C4-2B (cell line): ENCODE measurements around the gene PAAF1.

ENCODE experiments used
- H3K27ac ChIP-seq: fragments of 450-650 bp; 2 replicates; pipeline ENCODE4 v1.5.1; 2017
- ZFX ChIP-seq: fragments of 450-650 bp; IDR thresholded peaks from 2 replicates; pipeline ENCODE4 v1.6.1; 2017
- TF ChIP-seq, protein P1 (sequence below): fragments of 450-650 bp; conservative IDR thresholded peaks from 2 replicates; pipeline ENCODE4 v1.5.1; 2017; ENCODE audit warnings: mild to moderate bottlenecking

PAAF1 gene

DNA sequence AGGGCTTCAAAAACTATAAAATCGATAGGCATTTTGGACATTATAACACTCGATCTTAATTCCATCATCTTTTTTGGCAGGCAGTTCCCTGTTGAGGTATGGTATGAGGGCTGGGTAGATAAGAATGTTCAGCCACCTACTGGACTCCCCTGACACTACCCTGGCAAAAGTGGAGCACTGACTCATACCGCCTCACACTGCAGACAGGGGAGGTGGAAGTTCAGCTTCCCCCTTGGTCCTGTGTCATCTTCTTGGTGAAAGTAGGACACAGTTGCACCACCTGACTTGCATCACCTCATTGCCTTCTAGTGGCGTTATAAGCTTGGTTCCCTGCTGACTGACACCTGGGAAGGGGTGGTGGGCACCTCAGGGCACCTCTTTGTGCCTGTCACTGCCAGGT lies 30.4 kb downstream of the PAAF1 start:
- no peak for TF ChIP-seq ZFX
- no peak overlapping the region for H3K27ac ChIP-seq

DNA sequence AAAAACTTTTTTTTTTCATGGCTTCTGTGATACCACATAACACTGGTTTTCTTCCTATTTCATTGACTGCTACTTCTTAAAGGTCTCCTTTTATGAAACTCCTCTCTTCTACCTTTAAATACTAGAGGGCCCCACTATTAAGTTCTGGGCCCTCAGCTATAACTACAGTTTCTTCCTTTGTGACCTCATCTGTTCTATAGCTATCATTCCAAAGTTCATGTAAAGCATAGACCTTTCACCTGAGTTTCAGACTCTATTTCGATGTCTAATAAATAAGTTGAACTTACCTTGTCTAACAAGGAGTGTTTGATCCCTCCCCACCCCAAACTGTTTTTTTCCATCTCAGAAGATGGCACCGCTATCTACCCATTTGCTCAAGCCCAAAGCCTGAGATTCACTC lies 35.2 kb downstream of the PAAF1 start:
- no peak overlapping the region for H3K27ac ChIP-seq
- TF ChIP-seq ZFX: no peak
- TF ChIP-seq, protein P1, sequence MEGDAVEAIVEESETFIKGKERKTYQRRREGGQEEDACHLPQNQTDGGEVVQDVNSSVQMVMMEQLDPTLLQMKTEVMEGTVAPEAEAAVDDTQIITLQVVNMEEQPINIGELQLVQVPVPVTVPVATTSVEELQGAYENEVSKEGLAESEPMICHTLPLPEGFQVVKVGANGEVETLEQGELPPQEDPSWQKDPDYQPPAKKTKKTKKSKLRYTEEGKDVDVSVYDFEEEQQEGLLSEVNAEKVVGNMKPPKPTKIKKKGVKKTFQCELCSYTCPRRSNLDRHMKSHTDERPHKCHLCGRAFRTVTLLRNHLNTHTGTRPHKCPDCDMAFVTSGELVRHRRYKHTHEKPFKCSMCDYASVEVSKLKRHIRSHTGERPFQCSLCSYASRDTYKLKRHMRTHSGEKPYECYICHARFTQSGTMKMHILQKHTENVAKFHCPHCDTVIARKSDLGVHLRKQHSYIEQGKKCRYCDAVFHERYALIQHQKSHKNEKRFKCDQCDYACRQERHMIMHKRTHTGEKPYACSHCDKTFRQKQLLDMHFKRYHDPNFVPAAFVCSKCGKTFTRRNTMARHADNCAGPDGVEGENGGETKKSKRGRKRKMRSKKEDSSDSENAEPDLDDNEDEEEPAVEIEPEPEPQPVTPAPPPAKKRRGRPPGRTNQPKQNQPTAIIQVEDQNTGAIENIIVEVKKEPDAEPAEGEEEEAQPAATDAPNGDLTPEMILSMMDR: no peak

DNA sequence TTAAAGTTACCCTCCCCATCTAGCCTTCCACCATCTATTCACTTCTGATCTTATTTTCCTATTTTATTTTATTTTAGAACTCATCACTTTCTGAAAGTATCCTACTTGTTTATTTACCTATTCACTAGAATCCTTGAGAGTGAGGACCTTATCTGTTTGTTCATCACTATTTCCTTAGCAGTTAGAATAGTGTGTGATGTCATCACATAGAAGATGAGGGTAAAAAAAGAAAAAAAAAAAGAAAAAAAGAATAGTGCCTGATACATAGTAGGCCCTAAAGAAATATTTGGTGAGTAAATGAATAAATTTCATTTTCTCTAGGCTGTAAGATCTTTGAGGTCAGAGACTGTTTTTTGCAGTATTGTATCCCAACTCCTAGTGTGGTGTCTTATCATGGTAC lies 36.7 kb downstream of the PAAF1 start:
- no peak overlapping the region for H3K27ac ChIP-seq
- TF ChIP-seq, protein P1: no peak
- no peak for TF ChIP-seq ZFX

DNA sequence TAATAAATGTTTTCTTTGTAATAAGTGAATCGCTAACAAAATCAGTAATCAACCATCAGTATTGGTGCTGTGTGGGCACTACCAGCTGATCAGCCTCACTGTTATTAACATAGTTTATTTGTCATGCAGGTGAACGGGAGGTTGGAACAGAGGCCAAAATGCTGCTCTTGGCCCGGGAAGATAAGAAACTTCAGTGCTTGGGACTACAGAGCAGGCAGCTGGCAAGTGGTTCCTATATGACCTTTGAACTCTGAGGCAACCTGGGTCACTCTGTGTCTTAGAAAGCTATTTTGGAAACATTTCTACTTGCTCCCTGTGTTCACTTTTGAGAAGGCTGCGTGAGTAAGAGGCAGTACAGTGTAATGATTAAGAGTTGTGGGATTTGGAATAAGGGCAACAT lies 37.5 kb downstream of the PAAF1 start:
- TF ChIP-seq ZFX: no peak
- TF ChIP-seq, protein P1: no peak
- H3K27ac ChIP-seq: no peak overlapping the region

DNA sequence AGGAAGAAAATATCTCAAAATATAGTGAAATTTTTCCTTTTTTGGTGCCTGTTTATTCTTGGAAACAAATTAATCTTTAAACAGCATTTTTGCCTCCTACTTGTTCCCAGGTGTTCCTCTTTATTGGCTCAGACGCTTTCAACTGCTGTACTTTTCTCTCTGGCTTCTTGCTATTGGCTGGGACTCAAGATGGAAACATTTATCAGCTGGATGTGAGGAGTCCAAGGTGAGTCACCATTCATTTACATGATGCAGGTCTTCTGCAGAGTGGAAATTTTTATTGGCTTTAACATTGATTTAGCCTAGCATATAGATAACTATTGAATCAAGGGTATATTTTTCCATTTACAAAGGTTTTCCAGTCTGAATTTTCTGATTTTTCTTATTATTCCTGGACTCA lies 39.6 kb downstream of the PAAF1 start:
- no peak for TF ChIP-seq ZFX
- TF ChIP-seq, protein P1: no peak
- H3K27ac ChIP-seq: no peak overlapping the region

DNA sequence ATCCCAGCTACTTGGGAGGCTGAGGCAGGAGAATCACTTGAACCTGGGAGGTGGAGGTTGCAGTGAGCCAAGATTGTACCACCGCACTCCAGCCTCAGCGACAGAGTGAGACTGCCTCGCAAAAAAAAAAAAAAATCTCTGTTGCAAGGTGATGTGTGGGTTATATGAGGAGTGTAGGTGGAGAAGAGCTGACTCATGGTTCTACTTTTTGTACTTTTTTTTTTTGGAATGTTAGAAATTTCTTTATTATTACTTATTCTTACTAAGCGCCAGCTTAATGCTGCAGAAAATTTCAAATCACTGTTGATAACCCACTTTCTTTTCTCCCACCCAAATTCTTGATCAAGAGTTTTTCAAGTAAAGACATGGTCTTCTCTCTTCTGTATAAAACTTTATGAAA lies 44.4 kb downstream of the PAAF1 start:
- TF ChIP-seq ZFX: no peak
- TF ChIP-seq, protein P1: no peak
- no peak overlapping the region for H3K27ac ChIP-seq

DNA sequence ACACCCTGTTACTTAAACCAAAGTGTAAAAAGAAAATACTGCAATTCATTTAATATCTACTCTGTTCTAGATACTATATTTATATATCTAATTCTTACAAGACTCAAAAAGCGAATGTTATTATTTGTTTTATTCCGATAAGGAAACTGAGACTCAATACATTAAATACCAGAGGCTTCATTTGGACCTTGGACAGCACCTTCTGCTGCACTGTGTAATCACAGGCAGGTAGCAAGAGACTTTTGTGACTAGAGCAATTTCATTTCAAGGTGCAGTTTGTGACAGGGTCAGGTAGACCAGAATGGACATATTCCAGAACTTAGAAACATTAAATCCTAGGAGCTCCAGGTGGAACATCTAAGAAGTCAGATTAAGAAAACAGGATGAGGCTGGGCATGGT lies 52.6 kb downstream of the PAAF1 start:
- TF ChIP-seq, protein P1: no peak
- no peak for TF ChIP-seq ZFX

DNA sequence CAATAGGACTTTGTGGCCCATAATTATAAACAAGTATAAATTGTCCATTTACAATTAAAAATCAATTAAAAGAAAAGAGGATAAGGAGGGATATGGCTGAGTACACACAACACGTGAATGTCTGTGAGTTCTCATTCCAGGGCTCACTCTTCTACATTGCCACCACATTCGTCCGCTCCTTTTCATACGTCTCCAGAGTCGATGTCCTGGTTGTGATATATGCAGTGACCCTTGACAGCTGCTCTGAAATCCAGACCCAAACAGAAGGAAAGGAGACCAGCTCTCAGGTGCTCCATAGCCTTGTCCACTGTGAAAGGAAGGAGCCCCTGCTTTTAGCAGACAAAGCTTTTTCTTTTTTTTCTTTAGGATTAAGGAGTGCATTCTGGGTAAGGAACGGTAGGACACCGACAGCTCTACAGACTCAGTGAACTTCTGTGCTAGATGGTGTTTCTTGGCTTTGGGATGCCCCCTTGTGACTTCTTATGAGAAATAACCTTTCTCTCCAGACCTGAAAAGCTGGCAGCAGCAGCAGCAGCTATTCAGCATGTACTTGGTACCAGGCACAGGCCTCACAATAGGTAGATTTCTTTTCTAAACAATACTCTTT lies 54.3 kb downstream of the PAAF1 start:
- H3K27ac ChIP-seq: no peak overlapping the region
- no peak for TF ChIP-seq ZFX
- TF ChIP-seq, protein P1: peak; percentile 71

More for the DNA sequence above, 52.6 kb downstream of the PAAF1 start:
- H3K27ac ChIP-seq: no peak overlapping the region
